OCI-M2 (cell line): ENCODE measurements around the gene TMEM45B.
"Not testable (repeated sequence)": the region's sequence is repeated elsewhere in the genome, so short reads cannot be mapped to it uniquely, and the experiment has no call there.

Source experiments
- DNase-seq: peaks from one replicate; lab custom pipeline; 2025; ENCODE audit not compliant: unreplicated experiment; lab: John Stamatoyannopoulos, UW

Gene TMEM45B

DNA sequence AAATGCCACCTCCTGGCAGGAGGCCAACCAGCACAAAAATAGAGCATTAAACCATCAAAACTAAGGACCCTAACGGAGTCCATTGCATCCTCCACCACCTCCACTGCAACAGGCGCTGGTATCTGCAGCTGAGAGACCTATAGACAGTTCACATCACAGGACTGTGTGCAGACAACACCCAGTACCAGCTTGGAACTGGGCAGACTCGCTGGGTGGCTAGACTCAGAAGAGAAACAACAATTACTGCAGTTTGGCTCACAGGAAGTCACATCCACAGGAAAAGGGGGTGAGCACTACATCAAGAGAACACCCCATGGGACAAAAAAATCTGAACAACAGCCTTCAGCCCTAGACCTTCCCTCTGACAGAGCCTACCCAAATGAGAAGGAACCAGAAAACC lies 11.6 kb upstream of the TMEM45B start:
- DNase-seq: no peak

DNA sequence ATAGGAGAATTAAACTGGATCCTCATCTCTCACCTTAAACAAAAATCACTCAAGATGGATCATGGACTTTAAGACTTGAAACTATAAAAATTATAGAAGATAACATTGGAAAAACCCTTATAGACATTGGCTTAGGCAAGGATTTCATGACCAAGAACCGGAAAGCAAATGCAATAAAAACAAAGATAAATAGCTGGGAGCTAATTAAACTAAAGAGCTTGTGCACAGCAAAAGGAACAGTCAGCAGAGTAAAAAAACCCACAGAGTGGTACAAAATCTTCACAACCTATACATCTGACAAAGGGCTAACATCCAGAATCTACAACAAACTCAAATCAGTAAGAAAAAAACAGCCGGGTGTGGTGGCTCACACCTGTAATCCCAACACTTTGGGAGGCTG lies 7.4 kb upstream of the TMEM45B start:
- DNase-seq: not testable (repeated sequence)

GRCh38 chr11:129813231-129813791 lies 2.3 kb upstream of the TMEM45B start:
- no peak for DNase-seq

GRCh38 chr11:129814244-129815014 lies 1.2 kb upstream of the TMEM45B start:
- no peak for DNase-seq

GRCh38 chr11:129817534-129818051 lies 1.9 kb downstream of the TMEM45B start:
- DNase-seq: no peak

DNA sequence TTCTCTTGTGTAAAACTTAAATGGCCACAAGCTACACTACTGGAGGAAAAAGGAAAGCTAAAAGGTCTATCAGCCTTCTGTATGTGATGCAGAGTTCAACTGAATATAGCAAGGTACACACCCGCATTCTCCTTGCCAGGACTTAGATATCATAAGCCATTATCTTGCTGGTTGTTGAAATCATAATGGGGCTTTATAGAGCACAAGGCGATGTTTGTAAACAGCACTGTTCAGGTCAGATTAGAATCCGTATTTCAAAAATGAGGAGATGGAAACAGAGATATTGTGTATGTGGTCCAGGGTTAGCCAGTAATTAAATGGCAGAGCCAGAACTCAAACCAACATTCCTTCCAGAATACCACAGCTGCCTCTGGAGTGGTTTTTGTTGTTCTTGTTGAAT lies 2.6 kb downstream of the TMEM45B start:
- not testable (repeated sequence) for DNase-seq

DNA sequence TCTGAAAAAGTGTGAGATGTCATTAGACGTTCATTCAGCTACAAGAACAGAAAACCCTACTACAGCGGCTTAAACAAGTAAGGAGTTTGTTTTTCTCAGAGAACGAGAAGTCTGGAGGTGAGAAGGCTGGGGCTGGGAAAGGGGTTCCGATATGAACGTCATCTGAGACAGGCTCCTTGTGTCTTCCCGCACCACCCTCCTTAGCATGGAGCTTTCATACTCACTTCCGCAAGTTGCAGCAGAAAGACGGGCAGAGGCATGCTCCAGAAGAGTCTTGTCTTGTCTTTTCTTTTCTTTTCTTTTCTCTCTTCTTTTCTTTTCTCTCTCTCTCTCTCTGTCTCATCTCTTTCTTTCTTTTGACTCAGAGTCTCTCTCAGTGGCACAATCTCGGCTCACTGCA lies 3.6 kb downstream of the TMEM45B start:
- no peak for DNase-seq

DNA sequence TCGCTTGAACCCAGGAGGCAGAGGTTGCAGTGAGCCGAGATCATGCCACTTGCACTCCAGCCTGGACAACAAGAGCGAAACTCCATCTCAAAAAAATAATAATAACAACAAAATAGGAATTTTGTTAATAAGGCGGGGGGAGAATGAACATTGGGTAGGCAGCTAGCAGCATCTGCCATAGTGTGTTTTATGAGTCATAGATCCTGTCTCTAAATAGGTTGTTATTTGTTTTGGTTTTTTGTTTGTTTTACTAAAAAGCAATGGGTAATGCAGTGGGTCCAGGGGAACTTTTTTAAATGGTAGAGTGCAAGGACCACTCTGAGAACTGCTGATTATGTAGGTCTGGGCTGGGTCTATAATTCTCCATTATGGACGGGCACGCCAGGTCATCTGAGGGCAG lies 4.6 kb downstream of the TMEM45B start:
- not testable (repeated sequence) for DNase-seq

- not testable (repeated sequence) for DNase-seq
Measured at GRCh38 chr11:129823281-129823680, 7.6 kb downstream of the TMEM45B start.

GRCh38 chr11:129823799-129824198 lies 8.2 kb downstream of the TMEM45B start:
- DNase-seq: not testable (repeated sequence)

GRCh38 chr11:129825380-129825779 lies 9.7 kb downstream of the TMEM45B start:
- DNase-seq: no peak

DNA sequence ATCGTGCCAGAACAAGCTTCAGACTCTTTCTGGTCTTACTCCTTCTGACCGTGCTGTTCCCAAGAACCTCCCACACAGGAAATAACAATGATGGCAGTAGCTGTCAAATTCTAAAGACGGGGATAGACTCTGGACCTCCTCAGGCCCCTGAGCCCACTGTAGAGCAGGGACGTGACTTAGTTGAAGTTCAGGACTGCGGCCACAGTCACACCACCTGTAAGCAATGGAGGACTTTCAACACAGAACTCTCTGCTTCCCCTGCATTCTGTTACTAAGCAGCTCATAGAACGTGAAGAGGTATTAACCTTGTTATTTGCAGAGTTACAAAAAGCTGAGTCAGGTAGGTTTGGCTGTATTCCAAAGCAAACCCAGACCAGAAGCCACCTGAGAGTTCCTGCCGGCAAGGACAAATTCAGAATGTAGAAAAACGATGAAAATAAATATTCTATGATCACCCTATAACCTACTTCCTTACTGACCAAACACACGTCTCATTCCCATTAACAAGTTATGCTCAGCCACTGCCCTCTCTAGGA lies 12.7 kb downstream of the TMEM45B start:
- no peak for DNase-seq

DNA sequence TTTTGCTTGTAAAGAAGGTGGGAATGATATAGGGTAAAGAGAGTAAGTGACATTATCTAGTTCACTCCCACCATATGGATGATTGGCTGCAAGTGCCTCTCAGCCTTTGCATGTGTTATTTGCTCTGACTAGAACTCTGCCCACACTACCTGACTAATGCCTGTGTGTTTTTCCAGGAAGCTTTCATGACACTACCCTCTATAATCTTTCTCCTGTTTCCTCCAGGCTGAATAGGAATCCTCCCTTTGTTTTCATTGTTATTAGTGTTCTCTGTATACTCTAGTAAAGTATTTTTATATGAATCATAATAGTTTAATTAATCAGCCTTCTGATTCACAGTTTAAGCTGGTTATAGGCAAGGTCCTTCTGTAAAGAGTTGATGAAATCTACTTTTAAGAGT lies 13.8 kb downstream of the TMEM45B start:
- DNase-seq: not testable (repeated sequence)

- not testable (repeated sequence) for DNase-seq
Measured at GRCh38 chr11:129831227-129831626, 15.6 kb downstream of the TMEM45B start.

DNA sequence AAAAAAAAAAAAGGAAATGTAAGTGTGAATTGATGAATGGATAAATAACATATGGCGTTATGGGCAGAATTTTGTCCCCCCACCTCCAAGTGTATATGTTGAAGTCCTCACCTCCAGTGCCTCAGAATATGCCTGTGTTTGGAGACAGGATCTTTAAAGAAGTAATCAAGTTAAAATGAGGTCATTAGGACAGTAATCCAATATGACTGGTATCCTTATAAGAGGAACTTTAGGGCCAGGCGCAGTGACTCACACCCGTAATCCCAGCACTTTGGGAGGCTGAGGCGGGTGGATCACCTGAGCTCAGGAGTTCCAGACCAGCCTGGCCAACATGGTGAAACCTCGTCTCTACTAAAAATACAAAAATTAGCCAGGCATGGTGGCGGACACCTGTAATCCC lies 17.6 kb downstream of the TMEM45B start:
- DNase-seq: not testable (repeated sequence)

DNA sequence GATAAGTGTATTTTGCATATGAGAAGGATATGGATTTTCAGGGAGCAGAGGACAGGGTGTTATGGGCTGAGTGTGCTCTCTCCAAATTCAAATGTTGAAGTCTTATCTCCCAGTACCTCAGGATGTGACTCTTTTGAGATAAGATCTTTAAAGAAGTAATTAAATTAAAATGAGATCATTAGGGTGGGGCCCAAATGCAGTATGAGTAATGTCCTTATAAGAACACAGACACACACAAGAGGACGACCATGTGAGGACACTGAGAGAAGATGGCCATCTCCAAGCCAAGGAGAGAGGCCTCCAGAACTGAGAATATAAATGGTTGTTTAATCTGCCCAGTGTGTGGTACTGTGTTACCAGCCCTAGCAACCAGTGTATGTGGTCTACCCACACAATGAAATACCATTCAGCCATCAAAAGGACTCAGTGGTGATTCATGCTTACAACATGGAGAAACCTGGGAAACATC lies 20.8 kb downstream of the TMEM45B start:
- DNase-seq: not testable (repeated sequence)

- DNase-seq: no peak
Measured at GRCh38 chr11:129836979-129837378, 21.3 kb downstream of the TMEM45B start.

DNA sequence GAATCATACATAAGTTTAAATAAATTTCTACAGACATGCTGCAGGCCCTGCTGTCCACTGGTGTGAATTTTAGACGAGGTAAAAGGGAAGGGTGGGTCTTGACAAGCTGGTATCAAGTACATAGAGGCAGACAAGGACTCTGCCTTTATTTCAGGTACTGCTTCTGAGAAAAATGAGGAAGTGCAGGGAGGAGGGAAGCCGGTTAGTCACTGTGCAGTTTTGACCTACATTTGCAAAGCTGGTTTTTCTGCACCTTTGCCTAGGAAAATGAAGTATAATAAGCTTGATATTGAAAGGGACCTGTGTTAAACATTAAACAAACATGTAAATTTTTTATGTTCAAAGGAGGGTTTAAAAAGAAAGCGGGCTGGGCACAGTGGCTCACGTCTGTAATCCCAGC lies 24.6 kb downstream of the TMEM45B start:
- DNase-seq: no peak

- DNase-seq: no peak
Measured at GRCh38 chr11:129842138-129842537, 26.5 kb downstream of the TMEM45B start.

DNA sequence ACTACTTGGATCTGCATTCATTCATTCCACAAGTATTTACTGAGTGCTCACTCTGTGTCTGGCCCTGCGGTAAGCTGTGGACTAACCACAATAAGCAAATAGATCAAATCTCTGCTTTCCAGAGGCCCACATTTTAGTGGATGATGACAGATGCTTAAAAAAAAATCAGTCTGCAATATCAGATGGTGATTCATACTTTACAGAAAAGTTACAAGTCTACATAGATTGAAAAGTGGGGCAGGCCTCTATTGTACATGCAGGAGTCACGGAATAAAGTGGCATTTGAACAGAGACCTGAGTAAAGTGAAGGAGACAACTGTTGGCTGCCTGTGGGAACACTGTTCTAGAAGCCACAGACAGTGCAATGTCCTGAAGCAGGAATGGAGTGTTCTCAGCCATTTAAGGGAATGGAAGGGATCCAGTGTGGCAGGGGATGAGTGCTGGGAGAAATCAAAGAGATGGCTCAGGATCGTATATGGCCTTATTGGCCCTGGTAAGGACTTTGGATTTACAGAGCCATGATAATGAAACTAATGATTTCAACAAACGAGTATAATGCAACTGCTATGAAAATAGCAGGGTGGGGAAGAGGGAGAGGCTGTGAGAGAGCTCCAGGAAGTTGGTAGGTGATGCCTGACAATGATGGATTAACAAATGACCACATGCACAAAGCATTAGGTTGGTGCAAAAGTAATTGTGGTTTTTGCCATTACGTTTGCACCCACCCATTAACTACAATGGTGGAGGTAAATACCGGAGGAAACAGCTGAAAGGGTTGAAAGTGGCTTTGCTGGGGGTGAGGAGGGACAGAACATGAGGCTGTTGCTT lies 31.1 kb downstream of the TMEM45B start:
- no peak for DNase-seq

- DNase-seq: not testable (repeated sequence)
Measured at GRCh38 chr11:129847361-129847760, 31.7 kb downstream of the TMEM45B start.
